GM18868 (cell line): ENCODE data around the gene TMEM9.

Source experiments
- ATAC-seq: cut with Tn5 transposase; IDR thresholded peaks from one replicate; pipeline ENCODE4 v1.9.1; 2021; ENCODE audit warnings: mild to moderate bottlenecking, moderate library complexity; ENCODE audit not compliant: unreplicated experiment

Gene TMEM9

DNA sequence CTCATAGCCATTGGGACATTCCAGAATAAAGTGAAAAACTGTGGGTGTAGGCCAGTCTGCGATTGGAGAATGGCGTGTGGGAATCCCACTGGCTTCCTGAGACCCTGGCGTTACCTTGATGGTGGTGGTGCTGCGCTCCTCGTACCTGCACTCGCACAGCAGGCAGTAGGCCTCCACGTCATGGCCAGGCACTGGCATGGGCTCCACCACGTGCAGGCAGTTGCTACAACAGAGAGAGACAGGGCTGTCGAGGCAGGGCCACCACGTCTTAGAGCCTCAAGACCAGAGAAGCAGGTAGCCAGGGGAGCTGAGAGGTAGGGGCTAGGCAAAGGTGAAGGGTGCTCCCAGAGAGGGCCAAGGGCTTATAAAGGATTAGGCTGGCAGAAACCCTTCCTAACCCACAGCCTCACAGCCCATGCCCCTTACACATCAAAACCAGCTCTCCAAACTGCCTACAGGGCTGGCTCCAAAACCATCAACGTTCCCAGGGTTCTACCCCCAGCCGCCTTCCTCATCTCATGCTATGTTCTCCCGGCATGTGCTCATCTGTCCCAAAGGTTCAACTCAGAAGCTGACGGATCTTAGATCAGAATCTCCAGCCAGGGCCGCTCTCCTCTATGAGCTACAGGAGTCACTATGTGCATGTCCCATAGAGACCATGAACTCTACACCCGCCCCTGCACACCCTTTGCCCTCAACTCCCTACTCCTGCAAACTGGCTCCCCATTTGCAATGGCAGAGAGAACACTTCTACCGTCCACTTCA, 7.5 kb downstream of the TMEM9 start:
- ATAC-seq = no peak

DNA sequence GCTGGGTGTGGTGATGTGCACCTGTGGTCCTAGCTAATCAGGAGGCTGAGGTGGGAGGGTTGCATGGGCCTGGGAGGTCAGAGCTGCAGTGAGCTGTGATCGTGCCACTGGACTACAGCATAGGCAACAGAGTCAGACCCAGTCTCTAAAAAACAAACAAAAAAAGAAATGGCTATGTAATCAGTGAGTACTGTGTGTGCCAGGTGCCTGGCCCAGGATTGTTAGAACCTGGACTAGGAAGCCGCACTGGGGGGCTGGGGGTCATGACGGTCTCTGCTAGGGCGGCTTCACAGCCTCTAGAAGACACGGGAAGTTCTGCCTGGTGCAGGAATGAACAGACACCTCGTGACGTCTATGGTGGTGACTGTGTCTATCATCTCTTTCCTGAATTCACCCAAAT, 8.5 kb downstream of the TMEM9 start:
- no peak for ATAC-seq

DNA sequence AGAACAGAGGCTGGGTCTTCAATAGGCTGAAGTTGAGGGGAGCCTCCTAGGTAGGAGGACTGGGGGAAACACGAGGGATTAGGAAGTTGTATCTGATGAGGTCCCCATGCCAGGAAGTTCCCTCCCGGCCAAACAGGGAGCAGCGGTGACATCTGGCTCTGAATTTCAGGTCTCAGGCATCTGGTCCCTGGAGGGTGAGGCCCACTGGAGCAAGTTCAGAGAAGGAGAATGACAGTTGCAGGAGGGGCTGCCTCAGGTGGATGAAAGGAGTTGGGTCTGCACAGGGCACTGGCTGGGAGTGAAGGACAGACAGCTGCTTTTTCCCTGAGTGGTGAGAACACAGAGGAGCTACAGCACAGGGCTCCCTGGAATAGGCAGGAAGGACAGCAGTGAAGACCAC, 9.1 kb downstream of the TMEM9 start:
- ATAC-seq = no peak

DNA sequence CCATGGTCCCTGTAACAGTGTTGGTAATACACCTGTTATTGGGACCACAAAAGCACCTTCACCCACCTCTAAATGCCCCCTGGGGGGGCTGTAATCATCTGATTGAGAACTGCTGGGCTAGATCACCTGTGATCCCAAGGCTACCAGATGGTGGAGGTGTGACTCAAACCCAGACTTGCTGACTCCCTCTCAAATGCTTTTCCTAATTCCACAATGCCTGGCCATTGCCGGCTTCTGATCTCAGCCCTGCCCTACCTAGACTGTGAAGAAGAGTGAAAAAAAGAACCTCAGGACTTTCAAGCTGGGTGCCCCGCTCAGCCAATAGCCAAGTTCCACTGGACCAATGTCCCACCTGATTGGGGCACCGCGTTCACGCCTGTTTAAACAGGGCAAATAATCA, 9.6 kb downstream of the TMEM9 start:
- ATAC-seq = no peak

DNA sequence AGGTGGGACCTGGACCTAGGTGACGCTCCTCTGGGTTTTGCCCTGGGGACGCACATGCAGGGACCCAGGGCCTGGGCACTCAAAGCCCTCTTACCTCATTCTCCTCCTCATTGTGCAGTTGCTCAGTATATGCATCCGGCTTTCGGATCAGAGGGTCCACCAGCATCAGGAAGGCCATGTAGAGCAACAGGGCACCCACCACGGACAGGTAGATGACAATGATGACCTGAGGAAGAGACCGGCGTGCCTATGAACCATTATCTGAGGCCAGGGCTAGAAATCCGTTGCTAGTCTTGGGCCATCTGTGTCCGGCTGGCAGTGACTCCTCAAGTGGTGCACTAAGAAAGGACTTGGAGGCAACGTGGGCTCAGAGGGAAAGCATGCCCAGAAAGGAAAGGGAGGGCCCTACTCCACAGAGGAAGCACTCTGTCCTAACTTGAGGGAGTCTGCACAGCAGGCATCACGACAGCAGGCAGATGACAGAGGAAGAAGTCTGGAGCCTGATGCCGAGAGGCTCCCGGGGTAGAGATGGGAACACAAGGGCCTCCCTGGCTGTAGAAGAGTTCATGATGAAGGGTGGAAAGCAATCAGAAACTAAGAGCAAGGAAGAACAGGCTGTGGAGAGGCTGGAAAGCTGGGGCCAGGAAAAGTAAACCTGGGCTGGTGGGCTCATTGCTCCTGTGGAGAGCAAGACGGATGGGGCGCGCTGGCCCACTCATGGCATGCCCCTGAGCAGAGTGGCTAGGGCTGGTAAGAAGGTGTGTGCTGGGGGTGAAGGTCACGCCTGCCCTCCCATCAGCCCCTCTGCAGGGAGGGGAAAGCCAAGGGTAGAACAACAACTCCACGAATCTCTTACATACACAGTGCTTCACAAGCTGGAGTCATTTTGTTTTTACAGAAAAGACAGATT, 10.3 kb downstream of the TMEM9 start:
- no peak for ATAC-seq

DNA sequence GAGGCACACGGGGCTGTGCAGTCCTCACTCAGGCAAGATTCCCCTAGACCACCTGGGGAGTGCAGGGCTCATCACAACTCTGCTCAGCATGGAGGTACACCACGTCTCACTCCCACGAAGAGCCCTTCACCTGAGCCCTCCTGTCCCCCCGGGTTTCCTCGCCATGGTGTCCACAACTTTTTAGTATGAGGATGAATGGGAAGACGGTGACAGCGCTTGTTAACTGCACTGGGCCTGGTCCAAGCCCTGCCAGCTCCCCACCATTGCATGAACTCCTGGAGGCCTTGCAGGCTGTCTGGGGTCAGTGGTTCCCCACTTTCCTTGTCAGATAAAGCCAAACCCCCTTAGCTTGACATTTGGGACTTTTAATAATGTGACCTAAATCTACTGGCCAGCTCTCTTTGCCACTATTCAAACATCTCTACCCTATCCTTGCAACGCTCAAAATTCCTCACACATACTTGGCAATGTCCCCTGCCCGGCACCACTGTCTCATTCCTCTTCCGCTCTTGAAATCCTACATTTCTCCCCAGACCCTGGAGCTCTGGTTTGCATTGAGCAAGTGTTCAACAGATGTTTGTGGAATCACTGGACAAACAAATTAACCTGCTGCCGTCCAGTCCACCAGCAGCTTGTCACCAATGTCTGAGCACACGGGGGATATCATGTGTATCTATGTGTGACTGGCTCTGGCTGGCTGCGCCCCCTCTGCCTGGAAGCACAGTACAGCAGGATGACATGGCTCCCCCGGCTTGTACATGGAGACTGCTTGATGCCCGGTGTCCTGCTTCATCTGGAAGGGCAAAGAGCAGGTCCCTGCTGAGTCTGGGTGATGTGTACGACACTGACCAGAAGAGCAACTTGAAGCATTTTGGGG, 11.2 kb downstream of the TMEM9 start:
- ATAC-seq = no peak

DNA sequence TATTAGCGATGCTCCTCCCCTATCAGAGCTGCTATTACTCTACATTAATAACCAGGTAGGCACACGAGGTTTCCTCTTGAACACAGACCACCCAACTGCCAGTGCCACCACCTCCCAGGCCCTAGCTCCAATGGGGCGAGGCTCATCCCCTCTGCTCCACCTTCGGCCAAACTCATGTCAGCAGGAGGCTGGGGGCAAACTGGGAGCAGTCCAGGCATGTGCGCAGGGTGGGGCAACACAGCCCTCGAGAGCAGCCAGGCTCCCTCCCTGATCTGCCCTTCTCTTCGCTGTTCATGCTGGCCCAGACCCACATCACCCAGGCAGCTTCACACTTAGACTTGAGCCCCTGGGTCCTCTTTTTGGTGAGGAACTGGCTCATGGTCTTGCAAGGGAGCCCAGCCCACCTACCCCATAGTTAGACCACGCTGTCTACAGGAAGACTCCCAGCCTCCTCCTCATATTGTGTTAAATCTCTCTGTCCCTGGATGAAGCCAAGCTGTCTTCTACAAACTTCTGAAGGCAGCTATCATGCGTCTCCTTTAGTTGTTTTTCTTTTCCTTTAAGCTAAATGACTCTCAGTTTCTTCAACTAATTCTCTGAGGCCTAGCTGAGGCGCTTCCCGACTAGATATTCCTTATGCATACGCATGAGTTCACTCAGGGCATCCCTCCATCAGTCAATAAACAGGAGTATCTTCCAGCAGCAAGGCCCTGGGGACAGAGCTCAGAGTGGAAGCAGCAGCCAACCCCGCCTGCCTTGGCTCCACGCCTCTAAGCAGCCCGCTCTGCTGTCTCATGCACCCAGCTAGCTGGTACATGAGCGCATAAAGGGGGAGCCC, 12.0 kb downstream of the TMEM9 start:
- no peak for ATAC-seq

DNA sequence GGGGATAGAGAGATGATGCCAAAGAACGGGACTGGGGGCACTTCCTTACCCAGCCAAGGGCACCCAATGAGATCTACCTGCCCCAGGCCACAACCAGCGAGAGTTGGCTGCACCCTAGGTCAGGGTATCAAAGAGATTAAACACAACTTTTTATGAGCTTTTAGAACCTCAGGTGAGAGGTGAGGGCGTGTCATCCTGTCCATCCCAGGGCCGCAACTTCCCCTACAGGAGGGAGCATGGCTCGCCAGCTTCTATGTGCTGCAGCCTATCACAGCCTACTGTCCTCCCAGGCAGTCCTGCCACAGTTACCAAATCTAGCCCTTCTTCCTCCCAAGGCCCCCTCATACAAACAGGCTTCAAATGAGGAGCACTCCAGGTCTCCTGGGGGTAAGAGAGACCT, 12.9 kb downstream of the TMEM9 start:
- ATAC-seq = no peak

DNA sequence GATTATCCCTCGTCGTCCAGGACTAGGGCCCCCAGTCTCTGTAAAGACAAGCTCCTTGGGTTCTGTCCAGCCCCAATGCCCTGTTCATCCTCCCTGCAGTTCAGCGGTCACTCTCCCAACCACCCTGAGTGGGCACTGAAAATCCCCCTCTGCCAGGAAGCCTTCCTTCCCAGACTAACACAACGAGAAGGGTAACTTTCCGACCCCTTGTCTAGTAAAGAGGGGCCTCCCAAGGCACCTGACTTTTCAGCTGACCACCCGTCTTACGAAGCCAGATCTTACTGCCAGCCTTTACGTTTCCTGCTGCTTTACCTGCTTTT, 13.4 kb downstream of the TMEM9 start:
- ATAC-seq = no peak

DNA sequence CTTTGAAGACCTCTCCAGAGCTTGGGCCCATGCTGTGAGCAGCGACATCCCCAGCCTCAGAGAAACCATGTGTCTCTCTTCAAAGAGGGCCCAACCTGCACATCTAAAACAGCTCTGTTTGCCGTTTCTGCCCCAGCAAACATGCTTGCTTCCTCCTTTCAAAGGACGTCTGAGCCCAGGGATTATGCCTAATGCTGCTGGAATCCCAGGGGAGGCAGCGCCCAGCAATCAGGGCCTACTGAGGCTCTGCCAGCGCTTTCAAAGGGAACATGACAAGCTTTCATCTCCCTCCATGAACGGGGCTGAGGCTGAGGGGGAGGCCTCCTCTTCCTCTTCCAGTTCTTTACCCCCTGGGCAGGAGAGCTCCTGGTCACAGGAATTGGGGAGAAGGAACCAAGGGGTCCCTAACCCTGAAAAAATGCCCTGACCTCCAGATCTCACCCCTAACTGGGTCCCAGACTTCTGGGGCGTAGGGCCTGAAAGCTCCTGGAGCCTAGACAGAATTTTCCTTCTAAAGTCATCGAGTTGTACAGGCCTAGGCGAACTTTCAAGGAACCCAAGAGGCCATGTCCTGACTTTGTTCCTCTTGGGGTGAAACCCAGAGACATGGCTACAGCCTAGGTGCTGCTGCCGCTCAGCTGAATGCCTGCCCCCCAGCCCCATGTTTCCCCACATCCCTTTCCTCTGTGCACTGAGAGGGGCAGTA, 13.9 kb downstream of the TMEM9 start:
- ATAC-seq = no peak

DNA sequence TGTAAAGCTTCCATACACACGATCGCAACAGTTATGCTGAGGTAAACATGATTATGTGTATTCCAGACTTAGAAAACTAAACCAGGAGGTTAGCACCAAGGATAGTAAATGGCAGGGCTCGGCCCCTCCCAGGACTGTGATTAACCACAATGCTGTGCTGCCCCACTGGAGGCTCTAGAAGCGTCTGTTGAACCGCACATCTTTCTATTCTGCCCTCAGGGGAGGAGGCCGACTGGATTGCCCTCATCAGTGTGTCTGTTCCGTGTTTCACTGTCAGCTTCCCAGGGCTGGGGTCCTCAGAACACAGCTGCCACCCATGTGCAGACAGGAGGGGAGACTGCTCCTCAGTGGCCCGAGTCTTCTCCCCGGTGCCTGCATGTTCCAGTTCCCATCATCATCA, 14.5 kb downstream of the TMEM9 start:
- no peak for ATAC-seq

DNA sequence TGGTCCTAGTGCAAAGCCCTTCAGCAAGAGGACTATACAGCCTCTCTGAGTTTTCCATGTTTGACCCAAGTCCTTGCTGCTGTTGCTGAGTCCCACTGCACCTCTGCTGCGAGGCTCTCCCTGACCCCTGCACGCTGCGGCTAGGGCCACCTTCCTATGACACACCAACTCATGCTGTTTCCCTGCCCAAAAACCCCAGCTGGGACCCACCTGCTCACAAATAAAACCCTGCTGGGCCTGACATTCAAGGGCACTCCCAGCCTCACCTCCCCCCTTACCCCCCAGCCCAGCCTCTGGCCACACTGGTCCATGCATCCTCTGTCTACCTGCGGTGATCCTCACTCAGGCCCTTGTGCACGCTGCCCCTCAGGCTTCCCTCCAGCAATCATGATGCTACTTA, 15.0 kb downstream of the TMEM9 start:
- ATAC-seq = no peak

DNA sequence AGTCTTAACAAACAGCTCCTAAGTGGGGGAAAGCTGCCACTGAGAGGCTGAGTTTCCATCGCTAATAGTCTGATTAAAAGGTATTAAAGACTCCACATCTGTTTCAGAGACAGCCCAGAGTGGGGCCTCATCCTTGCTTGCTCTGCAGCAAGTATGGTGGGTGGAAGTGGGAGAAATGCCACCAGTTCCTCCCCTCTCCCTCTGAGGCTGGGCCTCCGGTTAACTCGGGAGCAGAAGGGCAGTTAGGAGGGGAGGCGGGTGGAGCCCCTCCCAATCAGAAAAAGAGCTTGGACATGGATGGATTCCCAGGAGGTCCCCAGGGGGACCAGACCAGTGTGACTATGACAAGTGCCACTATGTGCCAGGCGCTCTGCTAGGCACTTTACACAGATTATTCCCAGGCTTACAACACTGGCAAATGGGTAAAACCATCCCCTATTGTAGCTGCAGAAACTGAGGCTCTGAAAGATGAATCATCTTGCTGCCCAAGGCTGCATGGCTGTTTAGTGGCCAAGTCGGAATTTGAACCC, 15.9 kb downstream of the TMEM9 start:
- ATAC-seq = no peak

DNA sequence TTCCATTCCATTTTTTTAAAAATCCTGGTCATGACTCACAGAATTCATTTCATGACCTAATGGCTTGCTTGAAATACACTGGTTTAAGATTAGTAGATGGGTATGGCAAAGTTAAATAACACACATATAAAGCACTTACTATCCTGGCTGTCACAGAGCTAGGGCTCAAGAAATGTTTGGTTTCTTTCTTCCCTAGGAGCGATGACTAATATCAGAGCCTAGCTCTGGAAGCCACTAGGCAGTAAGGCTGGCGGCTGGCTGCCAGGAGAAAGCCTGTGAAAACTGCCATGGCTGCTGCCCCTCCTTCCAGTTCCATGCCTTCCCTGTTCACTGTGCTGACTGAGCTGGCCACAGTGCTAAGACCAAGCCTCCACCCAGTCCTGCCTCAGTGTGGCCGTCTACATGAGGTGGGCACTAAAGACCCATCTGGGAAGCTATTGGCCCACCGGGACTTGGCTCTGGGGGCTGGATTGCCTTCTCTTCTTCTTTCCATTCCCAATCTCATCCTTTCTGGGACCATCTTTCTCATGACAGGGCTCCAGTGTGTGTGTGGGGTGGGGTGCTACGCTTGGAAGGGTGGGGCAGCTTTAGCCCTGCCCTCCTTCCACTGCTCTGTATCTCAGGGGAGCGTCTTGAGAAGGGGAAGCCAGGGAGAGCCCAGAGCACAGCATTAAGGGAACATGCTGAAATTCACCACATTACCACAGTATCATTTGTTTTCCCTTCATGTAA, 16.5 kb downstream of the TMEM9 start:
- ATAC-seq = no peak

DNA sequence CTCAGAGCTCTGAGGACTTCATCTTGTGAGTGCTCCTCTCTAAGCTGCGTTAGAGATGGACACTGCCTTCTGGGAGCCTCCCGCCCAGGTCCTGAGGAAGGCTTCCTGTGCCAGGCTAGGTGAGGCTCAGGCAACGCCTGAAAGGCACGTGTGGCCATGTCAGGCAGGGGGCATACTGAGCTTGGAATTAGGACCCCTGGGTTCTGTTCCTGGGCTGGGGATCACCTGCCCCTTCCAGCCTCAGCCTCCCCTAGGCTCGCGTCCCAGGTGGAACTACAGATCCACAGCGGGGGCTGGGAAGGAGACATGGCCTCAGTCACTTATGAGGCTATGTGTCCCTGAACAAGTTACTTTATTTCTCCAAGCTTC, 17.3 kb downstream of the TMEM9 start:
- ATAC-seq = no peak

DNA sequence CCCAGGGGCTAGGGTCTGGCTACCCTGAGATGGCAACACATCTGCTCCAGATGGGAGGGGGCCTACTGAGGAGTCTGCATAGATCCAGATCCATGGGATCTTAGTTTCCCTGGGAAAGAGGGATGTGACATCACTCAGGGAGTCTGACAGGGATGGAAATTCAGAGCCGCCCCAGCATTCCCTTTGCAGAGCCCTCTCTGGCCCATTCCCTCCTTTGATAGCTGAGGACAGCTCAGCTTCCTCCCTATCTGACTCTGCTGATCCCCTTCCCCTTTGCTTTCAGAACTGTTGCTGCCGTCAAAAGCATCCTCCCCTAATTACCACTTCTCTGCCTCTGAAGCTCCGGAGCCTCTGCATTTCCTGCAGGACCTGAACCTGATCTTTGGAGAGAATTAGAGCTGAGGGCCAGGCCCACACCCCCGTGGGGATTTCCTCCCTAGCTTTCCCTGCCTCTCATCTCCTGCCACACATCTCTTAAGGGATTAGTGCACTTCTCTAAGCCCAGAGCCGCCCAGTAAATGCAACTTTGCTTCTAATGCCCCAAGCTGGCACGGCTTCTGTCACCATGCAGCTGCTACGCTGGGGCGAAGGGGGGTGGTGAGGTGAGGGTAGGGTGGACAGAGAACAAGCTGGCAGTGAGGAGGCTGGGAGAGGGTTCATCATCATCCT, 17.8 kb downstream of the TMEM9 start:
- ATAC-seq = no peak

DNA sequence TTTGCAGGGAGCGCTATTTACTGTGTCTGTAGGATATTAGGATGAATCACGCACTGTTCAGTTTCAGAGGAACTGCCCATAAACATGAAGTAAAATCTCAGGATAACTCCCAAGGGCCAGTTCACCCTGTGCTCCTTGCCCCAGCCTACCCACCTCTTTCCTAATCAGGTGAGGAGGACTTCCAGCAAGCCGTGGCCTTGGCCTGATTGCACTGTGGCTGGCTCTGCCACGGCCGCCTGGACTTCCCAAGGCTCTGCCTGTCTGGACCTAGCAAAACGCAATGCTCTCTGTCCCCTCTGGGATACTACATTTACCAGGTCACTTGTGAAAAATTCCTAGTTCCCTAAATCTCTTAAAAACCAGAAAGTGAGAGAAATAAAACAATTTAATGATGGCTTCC, 19.9 kb downstream of the TMEM9 start:
- ATAC-seq = no peak

DNA sequence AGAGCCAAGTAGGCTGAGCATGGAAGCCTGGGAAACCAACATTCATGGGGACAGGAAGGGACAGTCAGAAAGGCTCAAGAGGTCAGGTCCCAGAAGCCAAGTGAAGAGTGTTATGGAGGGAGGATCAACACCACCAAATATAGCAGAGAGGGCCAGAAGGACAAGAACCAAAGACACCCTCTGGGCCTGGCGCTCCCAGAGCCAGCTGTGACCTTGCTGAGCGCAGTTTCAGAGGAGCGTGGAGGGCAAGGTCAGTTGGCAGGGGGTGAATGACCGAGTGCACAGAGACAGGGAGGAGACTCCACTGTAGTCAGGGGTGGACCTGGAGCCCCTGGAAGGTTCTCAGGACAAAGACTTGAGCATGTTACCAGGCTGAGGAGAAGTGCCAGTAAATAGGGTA, 22.9 kb downstream of the TMEM9 start:
- no peak for ATAC-seq

DNA sequence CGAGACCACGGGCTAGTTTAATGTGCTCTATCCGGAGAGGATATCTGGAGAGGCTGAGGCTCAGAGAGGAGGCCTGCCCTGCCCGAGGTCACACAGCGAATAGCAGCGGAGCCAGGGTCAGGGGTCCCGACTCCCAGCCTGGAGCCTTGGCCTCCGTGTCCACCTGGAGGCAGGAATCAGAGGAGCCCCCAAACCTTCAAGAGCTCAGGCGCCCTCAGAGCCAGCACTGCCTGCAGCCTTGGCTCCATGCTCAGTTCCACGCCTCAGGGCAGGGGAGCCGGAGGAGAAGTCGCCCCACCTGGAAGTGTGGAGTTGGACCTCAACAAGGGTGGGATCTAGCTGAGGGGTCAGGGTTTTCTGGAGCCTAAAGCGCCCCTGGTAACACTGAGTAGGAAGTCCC, 25.3 kb downstream of the TMEM9 start:
- no peak for ATAC-seq
